ENCODE results near the gene ANXA8.
A peak's percentile ranks its signal among the peaks of the same experiment; 100 is the strongest.
"Not testable (repeated sequence)": the region's sequence is repeated elsewhere in the genome, so short reads cannot be mapped to it uniquely, and the experiment has no call there.

The ANXA8 gene

DNA sequence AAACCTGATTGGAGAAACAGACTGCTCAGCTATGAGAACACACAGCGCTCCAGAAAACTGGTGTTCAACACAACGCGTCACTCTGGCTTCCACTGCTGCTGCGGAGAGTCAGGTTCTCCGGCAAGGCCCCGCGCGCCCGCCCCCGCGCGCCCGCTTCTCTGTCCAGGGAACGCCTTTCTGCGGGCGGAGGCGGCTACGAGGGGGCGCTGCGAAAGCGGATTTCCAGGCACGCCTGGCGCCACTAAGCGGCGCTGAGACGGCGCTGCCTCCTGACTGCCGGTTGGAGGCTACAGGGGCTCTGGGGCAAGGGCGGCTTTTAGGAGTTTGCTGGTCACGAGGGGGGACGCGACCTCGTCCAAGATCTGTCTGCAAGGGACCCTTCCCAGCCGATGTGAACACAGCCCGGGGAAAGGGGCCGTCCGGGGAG is 22.6 kb downstream of the ANXA8 start:
- not testable (repeated sequence) for H3K9ac ChIP-seq (ENCODE audit: low read depth, low read length)

DNA sequence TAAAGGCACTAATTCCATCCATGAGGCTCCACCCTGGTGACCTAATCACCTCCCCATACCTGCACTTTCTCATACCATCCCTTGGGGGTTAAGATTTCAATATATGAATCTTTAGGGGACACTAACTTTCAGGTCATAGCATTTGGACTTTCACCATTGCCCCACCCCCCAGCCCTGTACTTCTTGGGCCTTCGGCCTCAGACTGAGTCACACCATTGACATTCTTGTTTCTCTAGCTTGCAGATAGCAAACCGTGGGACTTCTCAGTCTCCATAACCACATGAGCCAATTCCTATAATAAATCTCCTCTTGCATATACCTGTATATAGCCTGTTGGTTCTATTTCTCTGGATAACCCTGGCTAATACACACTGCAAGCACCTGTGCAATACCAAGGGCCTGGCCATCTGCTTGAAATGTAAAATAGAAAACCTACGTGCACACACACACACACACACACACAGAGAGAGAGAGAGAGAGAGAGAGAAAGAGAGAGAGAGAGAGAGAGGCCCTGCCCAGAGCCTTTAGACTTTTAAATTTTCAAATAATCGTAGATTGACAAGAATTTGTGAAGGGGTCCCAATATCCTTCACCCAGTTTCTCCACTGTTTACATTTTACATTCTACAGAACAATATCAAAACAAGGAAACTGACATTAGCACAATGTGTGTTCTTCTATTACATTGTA is 25.3 kb downstream of the ANXA8 start:
- Histone ChIP-seq H3K36me3 (ENCODE audit: insufficient read depth, low read length) (no peaks in the 10 kb centered on the region), H3K9me3 (ENCODE audit: insufficient read depth, low read depth, low read length) (no peaks in the 10 kb centered on the region), H3K27ac (ENCODE audit: low read depth, low read length) (no peak overlapping the region), H3K9ac (ENCODE audit: low read depth, low read length) (no peak overlapping the region), H3K4me3 (ENCODE audit: low read length) (no peak overlapping the region), H3K27me3 (ENCODE audit: insufficient read depth, low read length) (no peaks in the 10 kb centered on the region), H3K4me1 (ENCODE audit: insufficient read depth, low read length) (no peaks in the 10 kb centered on the region)
- WGBS, result 62% methylated on average over 2 of the region's 4 CpGs

More for the DNA sequence above, 22.6 kb downstream of the ANXA8 start:
- H3K4me3 ChIP-seq (ENCODE audit: low read length), result 0 out of 2 replicates have a peak overlapping the region, but pooled peaks have one; percentile 1
- not testable (repeated sequence) for H3K4me1 ChIP-seq (ENCODE audit: insufficient read depth, low read length); H3K27me3 ChIP-seq (ENCODE audit: insufficient read depth, low read length); H3K9me3 ChIP-seq (ENCODE audit: insufficient read depth, low read depth, low read length); H3K27ac ChIP-seq (ENCODE audit: low read depth, low read length); H3K36me3 ChIP-seq (ENCODE audit: insufficient read depth, low read length)
- WGBS, result 5% methylated on average over 13 of the region's 37 CpGs

GRCh38 chr10:47457826-47458225 is 26.1 kb downstream of the ANXA8 start:
- Histone ChIP-seq H3K27ac (ENCODE audit: low read depth, low read length) (no peak overlapping the region), H3K4me1 (ENCODE audit: insufficient read depth, low read length) (no peaks in the 10 kb centered on the region), H3K9me3 (ENCODE audit: insufficient read depth, low read depth, low read length) (no peaks in the 10 kb centered on the region), H3K9ac (ENCODE audit: low read depth, low read length) (no peak overlapping the region), H3K4me3 (ENCODE audit: low read length) (no peak overlapping the region), H3K36me3 (ENCODE audit: insufficient read depth, low read length) (no peaks in the 10 kb centered on the region), H3K27me3 (ENCODE audit: insufficient read depth, low read length) (no peaks in the 10 kb centered on the region)
- 85% methylated on average over 1 of the region's 1 CpG for WGBS

- Histone ChIP-seq H3K27me3 (ENCODE audit: insufficient read depth, low read length) (no peaks in the 10 kb centered on the region), H3K36me3 (ENCODE audit: insufficient read depth, low read length) (no peaks in the 10 kb centered on the region), H3K4me3 (ENCODE audit: low read length) (no peak overlapping the region), H3K9ac (ENCODE audit: low read depth, low read length) (no peak overlapping the region), H3K4me1 (ENCODE audit: insufficient read depth, low read length) (peaks cover 3% of the 10 kb centered on the region; the same call in 1 of the 2 replicates), H3K9me3 (ENCODE audit: insufficient read depth, low read depth, low read length) (no peaks in the 10 kb centered on the region), H3K27ac (ENCODE audit: low read depth, low read length) (no peak overlapping the region)
- WGBS, result 98% methylated on average over 1 of the region's 1 CpG
Observed at GRCh38 chr10:47457528-47457820, 26.4 kb downstream of the ANXA8 start.

- peaks cover 7% of the 10 kb centered on the region; the same call in 1 of the 2 replicates for H3K4me1 ChIP-seq (ENCODE audit: insufficient read depth, low read length)
- H3K4me3 ChIP-seq (ENCODE audit: low read length), result no peak overlapping the region
- H3K9ac ChIP-seq (ENCODE audit: low read depth, low read length), result no peak overlapping the region
- H3K36me3 ChIP-seq (ENCODE audit: insufficient read depth, low read length), result no peaks in the 10 kb centered on the region
- H3K27ac ChIP-seq (ENCODE audit: low read depth, low read length), result no peak overlapping the region
- 91% methylated on average over 6 of the region's 6 CpGs for WGBS
- H3K27me3 ChIP-seq (ENCODE audit: insufficient read depth, low read length), result no peaks in the 10 kb centered on the region
- no peaks in the 10 kb centered on the region for H3K9me3 ChIP-seq (ENCODE audit: insufficient read depth, low read depth, low read length)
Observed at GRCh38 chr10:47456794-47457527, 27.0 kb downstream of the ANXA8 start.

- Histone ChIP-seq H3K27ac (ENCODE audit: low read depth, low read length) (no peak overlapping the region), H3K27me3 (ENCODE audit: insufficient read depth, low read length) (no peaks in the 10 kb centered on the region), H3K9ac (ENCODE audit: low read depth, low read length) (no peak overlapping the region), H3K9me3 (ENCODE audit: insufficient read depth, low read depth, low read length) (no peaks in the 10 kb centered on the region), H3K4me1 (ENCODE audit: insufficient read depth, low read length) (peaks cover 8% of the 10 kb centered on the region; the same call in 1 of the 2 replicates), H3K4me3 (ENCODE audit: low read length) (no peak overlapping the region), H3K36me3 (ENCODE audit: insufficient read depth, low read length) (no peaks in the 10 kb centered on the region)
- WGBS, result 93% methylated on average over 8 of the region's 8 CpGs
Observed at GRCh38 chr10:47456079-47456785, 27.7 kb downstream of the ANXA8 start.

DNA sequence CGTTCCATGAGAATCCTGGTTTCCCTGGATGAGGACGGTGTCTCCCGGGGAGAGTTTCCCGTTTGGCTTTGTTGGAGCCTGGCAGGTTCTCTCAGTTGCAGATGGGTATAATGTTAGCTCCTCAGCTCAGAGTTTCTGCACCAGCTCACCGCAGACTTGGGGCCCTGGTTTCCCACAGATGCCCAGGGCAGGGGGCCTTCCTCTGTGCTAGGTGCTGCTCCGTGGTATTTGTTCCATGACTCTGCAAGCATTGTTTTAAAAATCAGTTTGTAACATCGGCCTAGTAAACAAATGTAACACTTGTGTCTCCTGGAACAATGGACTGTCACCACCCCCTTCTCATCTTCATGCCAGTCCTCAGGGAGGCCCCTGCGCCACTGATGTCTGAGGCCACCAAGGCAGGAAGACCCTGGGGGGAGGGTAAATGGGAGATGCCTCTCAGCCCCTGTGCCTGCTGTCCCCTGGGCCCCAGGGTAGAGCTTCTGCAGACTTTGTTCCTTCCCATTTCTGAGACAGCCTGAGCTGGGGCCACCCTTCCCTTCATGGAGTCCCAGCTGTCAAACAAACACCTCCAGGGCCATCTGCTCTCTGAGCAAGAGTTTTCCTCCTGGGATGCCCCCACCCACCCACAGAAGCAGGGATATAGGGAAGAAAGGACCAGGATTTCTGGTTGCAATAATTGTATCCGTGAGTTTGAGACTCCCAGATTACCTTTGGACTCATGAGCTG is 28.4 kb downstream of the ANXA8 start:
- not testable (repeated sequence) for H3K9me3 ChIP-seq (ENCODE audit: insufficient read depth, low read depth, low read length); H3K27me3 ChIP-seq (ENCODE audit: insufficient read depth, low read length); H3K36me3 ChIP-seq (ENCODE audit: insufficient read depth, low read length); H3K9ac ChIP-seq (ENCODE audit: low read depth, low read length); H3K4me1 ChIP-seq (ENCODE audit: insufficient read depth, low read length); H3K4me3 ChIP-seq (ENCODE audit: low read length); H3K27ac ChIP-seq (ENCODE audit: low read depth, low read length)
- WGBS, result 81% methylated on average over 9 of the region's 9 CpGs

GRCh38 chr10:47454780-47455058 is 29.2 kb downstream of the ANXA8 start:
- WGBS, result 94% methylated on average over 3 of the region's 3 CpGs
- H3K27me3 ChIP-seq (ENCODE audit: insufficient read depth, low read length), result no peaks in the 10 kb centered on the region
- no peak overlapping the region for H3K9ac ChIP-seq (ENCODE audit: low read depth, low read length)
- no peaks in the 10 kb centered on the region for H3K9me3 ChIP-seq (ENCODE audit: insufficient read depth, low read depth, low read length)
- H3K4me1 ChIP-seq (ENCODE audit: insufficient read depth, low read length), result peaks cover 8% of the 10 kb centered on the region; the same call in 1 of the 2 replicates
- no peaks in the 10 kb centered on the region for H3K36me3 ChIP-seq (ENCODE audit: insufficient read depth, low read length)
- H3K27ac ChIP-seq (ENCODE audit: low read depth, low read length), result no peak overlapping the region
- H3K4me3 ChIP-seq (ENCODE audit: low read length), result no peak overlapping the region

DNA sequence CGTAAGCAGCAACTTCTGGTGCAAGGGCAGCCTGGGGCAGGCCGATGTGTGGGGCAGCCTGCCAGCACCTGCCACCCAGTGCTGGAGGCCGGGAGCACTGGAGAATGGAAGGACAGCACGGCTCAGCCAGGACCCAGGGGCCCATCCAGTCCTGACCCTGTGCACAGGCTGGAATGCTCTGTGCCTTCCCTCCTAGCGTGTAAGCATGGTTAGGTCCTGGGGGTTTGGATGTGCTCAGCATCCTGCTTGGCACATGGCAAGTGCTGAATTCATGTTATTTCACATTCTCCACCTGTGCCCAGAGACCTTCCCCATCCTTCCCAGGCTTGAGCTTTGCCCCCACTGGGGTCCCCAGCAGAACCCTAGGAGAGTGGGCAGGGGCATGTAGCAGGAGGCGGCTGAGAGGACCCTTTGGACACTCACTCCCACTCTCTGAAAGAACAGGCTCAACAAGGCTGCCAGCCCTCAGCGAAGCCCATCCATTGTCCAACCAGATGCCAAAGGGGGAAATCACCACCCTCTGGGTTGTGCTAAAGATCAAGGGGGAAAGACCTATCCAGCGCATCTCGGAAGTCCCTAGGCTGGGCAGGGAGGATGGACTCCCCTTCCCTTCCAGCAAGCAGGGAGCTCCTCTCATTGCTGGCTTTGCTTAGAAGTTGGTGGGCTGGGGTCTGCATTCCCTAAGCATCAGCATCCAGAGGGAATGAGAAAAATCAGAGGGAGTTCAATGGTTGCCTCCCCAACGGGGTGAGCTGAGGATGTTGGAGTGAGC is 29.7 kb downstream of the ANXA8 start:
- H3K9ac ChIP-seq (ENCODE audit: low read depth, low read length), result no peak overlapping the region
- no peaks in the 10 kb centered on the region for H3K9me3 ChIP-seq (ENCODE audit: insufficient read depth, low read depth, low read length)
- no peak overlapping the region for H3K4me3 ChIP-seq (ENCODE audit: low read length)
- H3K27me3 ChIP-seq (ENCODE audit: insufficient read depth, low read length), result no peaks in the 10 kb centered on the region
- no peak overlapping the region for H3K27ac ChIP-seq (ENCODE audit: low read depth, low read length)
- H3K36me3 ChIP-seq (ENCODE audit: insufficient read depth, low read length), result no peaks in the 10 kb centered on the region
- H3K4me1 ChIP-seq (ENCODE audit: insufficient read depth, low read length), result peaks cover 8% of the 10 kb centered on the region; the same call in 1 of the 2 replicates
- WGBS, result 89% methylated on average over 10 of the region's 10 CpGs

DNA sequence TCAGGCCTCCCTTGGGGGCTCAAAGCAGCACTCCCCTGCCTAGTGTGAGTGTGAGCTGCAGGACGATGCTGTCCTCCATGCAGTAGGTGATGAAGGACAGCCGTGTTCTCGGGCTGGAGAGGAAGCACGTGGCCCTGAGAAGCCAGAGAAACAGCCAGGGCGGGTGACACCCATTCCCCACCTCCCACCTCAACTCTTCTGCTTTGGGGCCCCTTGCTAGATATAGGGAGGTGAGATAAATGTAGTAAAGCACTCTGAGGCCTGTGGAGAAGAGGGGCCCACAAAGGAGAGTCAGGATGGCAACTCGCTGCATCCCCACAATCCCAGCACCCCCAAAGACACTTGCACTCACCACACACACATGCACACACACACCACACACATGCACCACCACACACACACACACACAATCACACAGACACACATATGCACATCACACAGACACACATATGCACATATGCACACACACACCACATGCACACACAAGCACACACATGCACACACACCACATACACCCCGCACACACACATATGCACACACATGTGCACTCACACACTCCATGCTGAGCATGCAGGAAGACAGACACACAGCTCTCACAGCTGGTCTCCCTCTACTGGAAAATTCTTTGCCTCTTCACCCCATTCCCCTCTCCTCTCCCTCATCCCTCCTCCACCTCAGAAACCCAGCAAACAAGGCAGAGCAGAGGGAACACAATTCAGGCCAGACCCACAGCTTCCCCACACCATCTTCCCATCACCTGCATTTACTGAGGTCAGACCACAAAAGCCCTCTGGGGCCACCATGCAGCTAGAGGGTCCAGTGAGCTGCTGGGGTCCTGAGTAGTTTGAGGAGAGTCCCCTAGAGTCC is 30.5 kb downstream of the ANXA8 start:
- H3K36me3 ChIP-seq (ENCODE audit: insufficient read depth, low read length), result no peaks in the 10 kb centered on the region
- no peaks in the 10 kb centered on the region for H3K9me3 ChIP-seq (ENCODE audit: insufficient read depth, low read depth, low read length)
- H3K27ac ChIP-seq (ENCODE audit: low read depth, low read length), result no peak overlapping the region
- WGBS, result 93% methylated on average over 6 of the region's 7 CpGs
- H3K9ac ChIP-seq (ENCODE audit: low read depth, low read length), result no peak overlapping the region
- no peaks in the 10 kb centered on the region for H3K27me3 ChIP-seq (ENCODE audit: insufficient read depth, low read length)
- H3K4me1 ChIP-seq (ENCODE audit: insufficient read depth, low read length), result peaks cover 8% of the 10 kb centered on the region; the same call in 1 of the 2 replicates
- no peak overlapping the region for H3K4me3 ChIP-seq (ENCODE audit: low read length)
